ENCODE results near the gene GGCX. TPM values are rescaled to one million over a fixed set of nuclear protein-coding genes. Genes with fewer than 3 reads are reported as not detected.

Gene GGCX
- total and polyA plus RNA-seq, 2 of the 13 experiments (the other 11 are each of a cell fraction or from before 2014, with no cell fraction given): 72.5 to 103 TPM

DNA sequence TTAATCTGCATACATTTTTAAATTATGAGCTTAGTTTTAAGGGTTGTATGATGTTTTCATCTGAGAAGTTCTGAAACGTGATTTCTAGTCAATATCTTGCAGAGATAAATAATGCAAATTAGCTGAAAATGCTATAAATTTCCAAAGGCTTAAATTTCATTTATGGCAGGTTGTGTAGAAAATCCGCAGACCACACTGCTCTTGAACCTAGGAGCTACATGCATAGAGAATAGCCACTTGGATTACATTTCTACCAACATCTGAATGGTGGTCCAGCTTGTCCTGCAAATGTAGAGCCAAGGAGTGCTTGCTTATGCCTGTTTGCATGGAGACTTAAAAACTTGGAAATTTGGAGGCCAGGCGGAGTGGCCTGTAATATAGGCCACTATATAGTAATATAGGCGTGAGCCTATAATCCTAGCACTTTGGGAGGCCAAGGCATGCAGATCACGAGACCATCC, 15.5 kb downstream of the GGCX start (continued):
- TF ChIP-seq, protein P1, sequence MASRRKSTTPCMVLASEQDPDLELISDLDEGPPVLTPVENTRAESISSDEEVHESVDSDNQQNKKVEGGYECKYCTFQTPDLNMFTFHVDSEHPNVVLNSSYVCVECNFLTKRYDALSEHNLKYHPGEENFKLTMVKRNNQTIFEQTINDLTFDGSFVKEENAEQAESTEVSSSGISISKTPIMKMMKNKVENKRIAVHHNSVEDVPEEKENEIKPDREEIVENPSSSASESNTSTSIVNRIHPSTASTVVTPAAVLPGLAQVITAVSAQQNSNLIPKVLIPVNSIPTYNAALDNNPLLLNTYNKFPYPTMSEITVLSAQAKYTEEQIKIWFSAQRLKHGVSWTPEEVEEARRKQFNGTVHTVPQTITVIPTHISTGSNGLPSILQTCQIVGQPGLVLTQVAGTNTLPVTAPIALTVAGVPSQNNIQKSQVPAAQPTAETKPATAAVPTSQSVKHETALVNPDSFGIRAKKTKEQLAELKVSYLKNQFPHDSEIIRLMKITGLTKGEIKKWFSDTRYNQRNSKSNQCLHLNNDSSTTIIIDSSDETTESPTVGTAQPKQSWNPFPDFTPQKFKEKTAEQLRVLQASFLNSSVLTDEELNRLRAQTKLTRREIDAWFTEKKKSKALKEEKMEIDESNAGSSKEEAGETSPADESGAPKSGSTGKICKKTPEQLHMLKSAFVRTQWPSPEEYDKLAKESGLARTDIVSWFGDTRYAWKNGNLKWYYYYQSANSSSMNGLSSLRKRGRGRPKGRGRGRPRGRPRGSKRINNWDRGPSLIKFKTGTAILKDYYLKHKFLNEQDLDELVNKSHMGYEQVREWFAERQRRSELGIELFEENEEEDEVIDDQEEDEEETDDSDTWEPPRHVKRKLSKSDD (CRISPR knock-in tag; IDR thresholded peaks at IDR 0.05; ENCODE audit: low read depth): no peak
- no peak for TF ChIP-seq SCMH1 (CRISPR knock-in tag; IDR thresholded peaks at IDR 0.05; ENCODE audit: borderline replicate concordance)
- TF ChIP-seq ZNF607 (CRISPR knock-in tag; IDR thresholded peaks at IDR 0.05; ENCODE audit: borderline replicate concordance): no peak
- TF ChIP-seq EP300 (IDR thresholded peaks at IDR 0.05; ENCODE audit: low read depth in 2 of 2, low read length in 2 of 2): no peak
- no peak for TF ChIP-seq EP300 (CRISPR knock-in tag; IDR thresholded peaks at IDR 0.05; ENCODE audit: borderline replicate concordance)
- no peak; the same call in 1 of the 2 replicates for TF ChIP-seq TOPORS (CRISPR knock-in tag; IDR thresholded peaks at IDR 0.05)
- TF ChIP-seq PHF5A (CRISPR knock-in tag; IDR thresholded peaks at IDR 0.05; ENCODE audit: low read depth, unreplicated experiment): no peak
- TF ChIP-seq SATB2 (CRISPR knock-in tag; IDR thresholded peaks at IDR 0.05): no peak
- TF ChIP-seq, protein P2, sequence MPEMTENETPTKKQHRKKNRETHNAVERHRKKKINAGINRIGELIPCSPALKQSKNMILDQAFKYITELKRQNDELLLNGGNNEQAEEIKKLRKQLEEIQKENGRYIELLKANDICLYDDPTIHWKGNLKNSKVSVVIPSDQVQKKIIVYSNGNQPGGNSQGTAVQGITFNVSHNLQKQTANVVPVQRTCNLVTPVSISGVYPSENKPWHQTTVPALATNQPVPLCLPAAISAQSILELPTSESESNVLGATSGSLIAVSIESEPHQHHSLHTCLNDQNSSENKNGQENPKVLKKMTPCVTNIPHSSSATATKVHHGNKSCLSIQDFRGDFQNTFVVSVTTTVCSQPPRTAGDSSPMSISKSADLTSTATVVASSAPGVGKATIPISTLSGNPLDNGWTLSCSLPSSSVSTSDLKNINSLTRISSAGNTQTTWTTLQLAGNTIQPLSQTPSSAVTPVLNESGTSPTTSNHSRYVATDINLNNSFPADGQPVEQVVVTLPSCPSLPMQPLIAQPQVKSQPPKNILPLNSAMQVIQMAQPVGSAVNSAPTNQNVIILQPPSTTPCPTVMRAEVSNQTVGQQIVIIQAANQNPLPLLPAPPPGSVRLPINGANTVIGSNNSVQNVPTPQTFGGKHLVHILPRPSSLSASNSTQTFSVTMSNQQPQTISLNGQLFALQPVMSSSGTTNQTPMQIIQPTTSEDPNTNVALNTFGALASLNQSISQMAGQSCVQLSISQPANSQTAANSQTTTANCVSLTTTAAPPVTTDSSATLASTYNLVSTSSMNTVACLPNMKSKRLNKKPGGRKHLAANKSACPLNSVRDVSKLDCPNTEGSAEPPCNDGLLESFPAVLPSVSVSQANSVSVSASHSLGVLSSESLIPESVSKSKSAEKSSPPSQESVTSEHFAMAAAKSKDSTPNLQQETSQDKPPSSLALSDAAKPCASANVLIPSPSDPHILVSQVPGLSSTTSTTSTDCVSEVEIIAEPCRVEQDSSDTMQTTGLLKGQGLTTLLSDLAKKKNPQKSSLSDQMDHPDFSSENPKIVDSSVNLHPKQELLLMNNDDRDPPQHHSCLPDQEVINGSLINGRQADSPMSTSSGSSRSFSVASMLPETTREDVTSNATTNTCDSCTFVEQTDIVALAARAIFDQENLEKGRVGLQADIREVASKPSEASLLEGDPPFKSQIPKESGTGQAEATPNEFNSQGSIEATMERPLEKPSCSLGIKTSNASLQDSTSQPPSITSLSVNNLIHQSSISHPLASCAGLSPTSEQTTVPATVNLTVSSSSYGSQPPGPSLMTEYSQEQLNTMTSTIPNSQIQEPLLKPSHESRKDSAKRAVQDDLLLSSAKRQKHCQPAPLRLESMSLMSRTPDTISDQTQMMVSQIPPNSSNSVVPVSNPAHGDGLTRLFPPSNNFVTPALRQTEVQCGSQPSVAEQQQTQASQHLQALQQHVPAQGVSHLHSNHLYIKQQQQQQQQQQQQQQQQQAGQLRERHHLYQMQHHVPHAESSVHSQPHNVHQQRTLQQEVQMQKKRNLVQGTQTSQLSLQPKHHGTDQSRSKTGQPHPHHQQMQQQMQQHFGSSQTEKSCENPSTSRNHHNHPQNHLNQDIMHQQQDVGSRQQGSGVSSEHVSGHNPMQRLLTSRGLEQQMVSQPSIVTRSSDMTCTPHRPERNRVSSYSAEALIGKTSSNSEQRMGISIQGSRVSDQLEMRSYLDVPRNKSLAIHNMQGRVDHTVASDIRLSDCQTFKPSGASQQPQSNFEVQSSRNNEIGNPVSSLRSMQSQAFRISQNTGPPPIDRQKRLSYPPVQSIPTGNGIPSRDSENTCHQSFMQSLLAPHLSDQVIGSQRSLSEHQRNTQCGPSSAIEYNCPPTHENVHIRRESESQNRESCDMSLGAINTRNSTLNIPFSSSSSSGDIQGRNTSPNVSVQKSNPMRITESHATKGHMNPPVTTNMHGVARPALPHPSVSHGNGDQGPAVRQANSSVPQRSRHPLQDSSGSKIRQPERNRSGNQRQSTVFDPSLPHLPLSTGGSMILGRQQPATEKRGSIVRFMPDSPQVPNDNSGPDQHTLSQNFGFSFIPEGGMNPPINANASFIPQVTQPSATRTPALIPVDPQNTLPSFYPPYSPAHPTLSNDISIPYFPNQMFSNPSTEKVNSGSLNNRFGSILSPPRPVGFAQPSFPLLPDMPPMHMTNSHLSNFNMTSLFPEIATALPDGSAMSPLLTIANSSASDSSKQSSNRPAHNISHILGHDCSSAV (CRISPR knock-in tag; IDR thresholded peaks at IDR 0.05; ENCODE audit: borderline replicate concordance): no peak
- TF ChIP-seq TGIF2 (CRISPR knock-in tag; IDR thresholded peaks at IDR 0.05): no peak
- TF ChIP-seq NCOA2 (CRISPR knock-in tag; IDR thresholded peaks at IDR 0.05): no peak
- TF ChIP-seq NFE2 (CRISPR knock-in tag; IDR thresholded peaks at IDR 0.05): no peak
- no peak for TF ChIP-seq ZNF839 (CRISPR knock-in tag; IDR thresholded peaks at IDR 0.05; ENCODE audit: borderline replicate concordance)
- no peak for TF ChIP-seq HDAC2 (CRISPR knock-in tag; IDR thresholded peaks at IDR 0.05)
- TF ChIP-seq ZNF883 (CRISPR knock-in tag; IDR thresholded peaks at IDR 0.05; ENCODE audit: not compliant biosample characterization): no peak

Data from HepG2 (cell line).